IPS DF 4.7 (cell line): Measurements from ENCODE around the gene SFXN2.
"Not testable (repeated sequence)": the region's sequence is repeated elsewhere in the genome, so short reads cannot be mapped to it uniquely, and the experiment has no call there.

ENCODE experiments used
- DNase-seq: peaks from one replicate; pipeline ENCODE4 v3.0.0-alpha.2; 2013; ENCODE audit warnings: low spot score; ENCODE audit errors: extremely low read depth

SFXN2 gene

DNA sequence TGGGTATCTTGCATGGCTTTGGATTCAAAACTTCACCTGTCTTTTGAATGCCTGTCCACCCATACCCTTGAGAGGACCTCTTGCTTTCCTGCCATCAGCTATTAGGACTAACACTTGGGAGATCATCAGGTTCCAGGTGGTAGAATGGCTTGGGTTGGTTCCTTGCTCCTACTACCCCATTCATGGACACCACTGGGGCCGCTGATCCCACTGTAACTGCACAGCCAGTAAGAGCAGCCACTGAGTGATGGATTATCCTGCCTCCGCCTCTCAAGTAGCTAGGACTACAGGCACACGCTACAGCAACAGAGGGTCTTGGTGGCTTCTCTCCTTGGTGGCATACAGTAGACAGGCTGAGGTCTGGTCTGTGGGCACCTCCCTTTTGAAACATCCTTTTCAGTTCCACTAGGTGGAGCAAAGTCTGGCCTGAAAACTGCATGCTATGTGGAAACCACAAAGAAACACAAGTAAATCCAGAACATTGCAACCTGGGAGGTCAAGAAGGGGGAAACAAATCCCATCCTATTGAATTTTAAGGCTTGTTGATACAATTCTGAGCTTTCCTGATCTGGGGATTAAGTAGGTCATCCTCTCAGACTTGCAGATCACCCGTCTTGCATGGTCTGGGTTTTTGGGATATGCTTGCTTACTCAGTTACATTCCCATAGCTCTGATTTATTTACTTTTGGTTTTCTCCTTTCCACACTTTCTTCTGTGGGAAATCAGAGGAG, 38.7 kb downstream of the SFXN2 start:
- DNase-seq = no peak

DNA sequence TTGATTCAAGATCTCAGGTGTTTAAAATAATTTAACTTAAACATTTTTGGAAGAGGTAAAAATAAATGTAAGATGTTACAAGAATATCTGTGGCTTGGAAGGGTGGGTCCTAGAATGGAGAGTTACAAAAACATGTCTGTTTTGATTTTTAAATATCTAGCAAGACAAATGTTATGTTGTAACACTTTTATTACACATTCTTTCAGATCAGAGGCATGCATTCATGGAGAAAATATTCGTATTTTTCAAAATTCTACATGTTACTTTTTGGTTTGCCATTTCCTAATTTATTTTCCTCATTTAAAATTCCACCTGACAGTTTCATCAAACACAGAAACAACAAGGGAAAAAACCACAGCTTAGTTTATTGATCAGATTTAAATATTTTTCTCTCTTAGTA, 39.3 kb downstream of the SFXN2 start:
- DNase-seq = no peak

DNA sequence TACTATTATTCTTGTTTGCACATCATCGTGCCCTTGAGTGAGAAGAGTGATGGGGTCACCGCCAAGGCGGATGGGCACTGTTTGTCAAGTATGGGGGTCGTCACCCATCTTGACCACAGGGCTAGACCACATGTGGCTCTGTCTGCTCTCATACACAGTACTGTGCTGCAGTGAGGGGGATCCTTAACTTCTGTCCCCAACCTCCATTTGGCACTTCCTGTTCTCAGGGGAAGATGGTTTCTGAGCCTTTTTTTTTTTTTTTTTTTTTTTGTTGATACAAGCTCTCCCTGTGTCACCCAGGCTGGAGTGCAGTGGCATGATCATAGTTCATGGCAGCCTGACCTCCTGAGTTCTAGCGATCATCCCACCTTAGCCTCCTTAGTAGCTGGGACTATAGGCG, 42.9 kb downstream of the SFXN2 start:
- no peak for DNase-seq

GRCh38 chr10:102758240-102758932, 44.0 kb downstream of the SFXN2 start:
- DNase-seq = no peak

DNA sequence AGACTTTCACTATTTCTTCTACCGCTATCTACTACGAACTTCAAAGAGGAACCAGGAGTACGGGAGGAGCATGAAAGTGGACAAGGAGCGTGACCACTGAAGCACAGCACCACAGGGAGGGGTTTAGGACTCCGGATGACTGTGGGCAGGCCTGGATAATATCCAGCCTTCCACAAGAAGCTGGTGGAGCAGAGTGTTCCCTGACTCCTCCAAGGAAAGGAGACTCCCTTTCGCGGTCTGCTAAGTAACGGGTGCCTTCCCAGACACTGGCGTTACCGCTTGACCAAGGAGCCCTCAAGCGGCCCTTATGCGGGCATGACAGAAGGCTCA, 44.5 kb downstream of the SFXN2 start:
- DNase-seq = not testable (repeated sequence)

DNA sequence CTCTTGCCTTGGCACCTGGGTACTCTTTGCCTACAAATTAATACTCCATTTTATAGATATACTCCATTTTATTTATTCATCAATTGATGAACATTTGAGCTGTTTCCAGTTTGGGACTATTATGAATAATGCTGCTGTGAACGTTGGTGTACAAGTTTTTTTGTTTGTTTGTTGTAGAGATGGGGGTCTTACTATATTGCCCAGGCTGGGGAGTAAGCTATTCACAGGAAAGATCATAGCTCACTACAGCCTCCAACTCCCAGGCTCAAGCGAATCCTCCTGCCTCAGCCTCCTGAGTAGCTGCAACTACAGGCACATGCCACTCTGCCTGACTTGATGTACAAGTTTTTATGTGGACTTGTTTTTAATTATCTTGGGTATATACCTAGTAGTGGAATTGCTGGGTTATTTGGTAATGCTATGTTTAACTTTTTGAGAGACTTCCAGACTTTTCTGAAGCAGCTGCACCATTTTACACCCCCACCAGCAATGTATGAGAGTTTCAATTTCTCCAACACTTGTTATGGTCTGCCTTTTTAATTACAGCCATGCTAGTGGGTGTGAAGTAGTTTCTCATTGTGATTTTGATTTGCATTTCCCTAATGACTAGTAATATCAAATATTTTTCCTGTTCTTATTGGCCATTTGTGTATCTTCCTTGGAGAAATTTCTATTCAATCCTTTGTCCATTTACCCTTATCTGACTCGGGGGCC, 45.2 kb downstream of the SFXN2 start:
- no peak for DNase-seq

- no peak for DNase-seq
Measured at GRCh38 chr10:102761981-102762380, 47.5 kb downstream of the SFXN2 start.

- DNase-seq = no peak
Measured at GRCh38 chr10:102762401-102763015, 48.1 kb downstream of the SFXN2 start.

GRCh38 chr10:102763037-102763607, 48.7 kb downstream of the SFXN2 start:
- DNase-seq = no peak

- DNase-seq = no peak
Measured at GRCh38 chr10:102764470-102765161, 50.2 kb downstream of the SFXN2 start.

GRCh38 chr10:102765336-102765735, 50.9 kb downstream of the SFXN2 start:
- no peak for DNase-seq

DNA sequence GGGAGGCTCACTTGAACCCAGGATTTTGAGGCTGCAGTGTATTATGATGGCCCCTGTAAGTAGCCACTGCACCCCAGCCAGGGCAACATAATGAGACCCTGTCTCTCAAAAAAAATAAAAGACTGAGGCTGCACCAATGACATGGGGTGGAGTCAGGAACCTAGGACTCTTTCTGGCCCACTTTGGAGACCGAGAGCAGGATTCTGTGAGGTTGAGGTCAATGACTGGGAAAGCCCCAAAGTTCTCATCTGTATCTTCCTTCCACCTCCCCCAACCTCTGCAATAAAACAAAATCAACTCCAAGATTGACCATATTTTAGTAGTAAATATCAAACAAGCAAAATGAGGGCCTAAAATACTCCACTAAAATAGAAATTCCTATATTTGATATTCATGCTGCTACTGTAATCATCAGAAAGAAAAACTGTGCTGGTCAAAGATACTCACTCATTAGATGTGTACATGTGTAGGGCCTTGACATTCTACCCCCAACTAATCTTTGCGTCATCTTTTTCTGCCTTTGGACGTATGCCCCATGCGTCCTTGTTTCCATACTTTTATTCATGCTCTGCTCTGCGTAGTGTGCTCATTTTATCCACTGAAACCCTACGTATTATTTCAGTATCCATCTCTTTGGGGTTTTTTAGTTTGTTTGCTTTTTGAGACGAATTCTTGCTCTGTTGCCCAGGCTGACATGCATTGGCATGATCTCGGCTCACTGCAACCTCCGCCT, 53.2 kb downstream of the SFXN2 start:
- no peak for DNase-seq

GRCh38 chr10:102769375-102770107, 55.1 kb downstream of the SFXN2 start:
- no peak for DNase-seq

- DNase-seq = no peak
Measured at GRCh38 chr10:102770108-102770482, 55.7 kb downstream of the SFXN2 start.

DNA sequence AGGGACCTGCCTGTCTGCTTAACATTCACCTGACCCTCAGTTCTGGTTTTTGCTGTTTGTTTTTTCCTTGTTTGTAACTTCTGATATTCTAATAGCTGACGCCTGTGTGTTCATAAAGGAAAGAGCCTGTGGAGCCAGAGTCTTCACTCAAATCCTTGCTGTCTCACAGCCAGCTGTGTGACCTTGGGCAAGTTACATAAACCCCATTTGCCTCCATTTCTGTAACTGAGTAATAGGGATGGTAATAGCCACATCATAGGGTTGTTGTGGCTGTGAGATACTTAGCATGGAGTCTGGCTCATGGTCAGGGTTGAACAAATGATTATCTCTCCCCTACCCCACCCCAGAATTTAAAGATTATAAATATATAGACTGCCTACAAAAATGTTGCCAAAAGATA, 56.4 kb downstream of the SFXN2 start:
- no peak for DNase-seq

DNA sequence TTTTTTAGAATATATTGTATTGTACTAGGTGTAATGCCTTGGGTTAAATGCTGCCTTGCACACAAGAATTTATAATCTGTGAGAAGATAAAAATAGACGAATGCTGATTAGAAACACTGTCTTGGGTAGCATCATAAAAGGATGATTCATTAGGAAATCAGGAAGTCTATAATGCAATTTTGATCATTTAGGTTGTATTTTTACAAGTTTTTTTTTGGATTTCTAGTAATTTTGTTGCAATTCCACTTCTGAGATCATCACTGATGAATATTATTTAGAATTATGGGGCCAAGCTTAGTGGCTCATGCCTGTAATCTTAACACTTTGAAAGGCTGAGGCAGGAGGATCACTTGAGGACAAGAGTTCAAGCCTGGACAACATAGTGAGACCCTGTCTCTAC, 58.9 kb downstream of the SFXN2 start:
- DNase-seq = no peak

DNA sequence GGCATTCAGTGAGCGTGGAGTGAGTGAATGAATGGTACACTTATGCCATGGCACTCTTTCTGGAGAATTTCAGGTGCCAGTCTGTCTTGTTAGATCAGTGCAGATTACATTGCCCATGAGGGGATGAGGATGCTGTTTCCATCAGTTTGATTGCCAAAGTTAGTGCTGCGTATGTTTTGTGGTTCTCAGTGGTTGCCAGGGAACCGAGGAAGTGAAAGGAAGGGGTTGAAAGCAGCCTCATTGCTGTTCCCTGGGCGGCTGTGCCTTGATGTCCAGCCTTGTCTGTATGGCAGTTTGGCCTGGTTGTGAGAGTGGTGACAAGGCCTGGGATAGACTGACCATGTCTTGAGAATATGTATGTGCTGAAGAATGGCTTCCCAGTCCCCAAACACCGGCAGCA, 59.5 kb downstream of the SFXN2 start:
- no peak for DNase-seq

DNA sequence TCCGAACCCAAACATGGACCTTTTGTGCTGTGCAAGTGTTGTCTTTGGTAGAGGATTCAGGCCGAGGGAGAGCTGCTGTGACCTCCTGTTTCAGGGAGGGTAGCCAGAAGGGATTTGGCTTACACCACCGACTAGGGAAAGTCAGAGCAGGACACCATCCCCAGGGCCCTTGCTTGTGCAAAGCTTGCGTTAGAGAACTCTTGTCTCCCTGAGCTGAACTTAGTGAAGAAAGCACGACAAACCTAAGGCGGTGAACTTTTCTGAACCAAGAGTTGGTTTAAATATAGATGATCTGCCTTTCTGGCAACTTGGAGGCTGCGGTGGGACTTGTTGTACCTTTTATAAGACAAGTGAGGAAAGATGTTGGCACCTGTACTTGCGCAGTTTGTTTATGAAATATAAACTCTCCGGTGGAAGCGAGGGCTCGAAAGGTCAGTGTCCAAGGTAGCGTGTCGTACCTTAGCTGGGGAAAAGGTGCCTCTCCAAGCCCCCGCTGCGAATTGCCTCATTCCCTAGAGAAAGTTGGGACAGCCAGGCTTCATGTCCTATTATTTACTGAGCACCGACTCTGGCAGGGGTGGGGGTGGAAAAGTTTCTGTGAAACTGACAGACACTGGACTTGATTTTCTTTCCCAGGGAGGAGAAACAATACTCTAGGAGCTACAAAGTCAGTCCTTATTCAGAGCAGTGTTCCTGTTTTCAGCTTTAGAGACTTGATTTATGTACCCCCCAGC, 60.9 kb downstream of the SFXN2 start:
- no peak for DNase-seq
